Glomerular endothelial cell (primary cell): ENCODE results near the gene SRRD. TPM values are rescaled to one million over a fixed set of nuclear protein-coding genes. Genes with fewer than 3 reads are reported as not detected.
"Not testable (repeated sequence)": the region's sequence is repeated elsewhere in the genome, so short reads cannot be mapped to it uniquely, and the experiment has no call there.

Experiments
- DNase-seq: peaks from one replicate; pipeline ENCODE4 v3.0.0-alpha.2; 2011; ENCODE audit warnings: low read depth, low spot score; ENCODE audit errors: extremely low read depth
- total RNA-seq: library from RNA; depleted of rRNA; stranded (reverse); fragments of >200 nt; gene quantifications from 2 replicates; pipeline ENCODE4 v1.2.3, GENCODE V29; 2015

SRRD gene, protein sequence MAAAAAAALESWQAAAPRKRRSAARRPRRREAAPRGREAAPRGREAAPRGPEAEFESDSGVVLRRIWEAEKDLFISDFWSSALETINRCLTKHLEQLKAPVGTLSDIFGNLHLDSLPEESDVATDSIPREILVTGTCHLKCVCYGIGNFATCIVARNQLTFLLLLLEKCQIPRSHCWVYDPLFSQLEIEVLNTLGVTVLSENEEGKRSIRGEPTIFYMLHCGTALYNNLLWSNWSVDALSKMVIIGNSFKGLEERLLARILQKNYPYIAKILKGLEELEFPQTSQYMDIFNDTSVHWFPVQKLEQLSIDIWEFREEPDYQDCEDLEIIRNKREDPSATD
- total RNA-seq = 17.0 and 31.3 TPM in 2 replicates

DNA sequence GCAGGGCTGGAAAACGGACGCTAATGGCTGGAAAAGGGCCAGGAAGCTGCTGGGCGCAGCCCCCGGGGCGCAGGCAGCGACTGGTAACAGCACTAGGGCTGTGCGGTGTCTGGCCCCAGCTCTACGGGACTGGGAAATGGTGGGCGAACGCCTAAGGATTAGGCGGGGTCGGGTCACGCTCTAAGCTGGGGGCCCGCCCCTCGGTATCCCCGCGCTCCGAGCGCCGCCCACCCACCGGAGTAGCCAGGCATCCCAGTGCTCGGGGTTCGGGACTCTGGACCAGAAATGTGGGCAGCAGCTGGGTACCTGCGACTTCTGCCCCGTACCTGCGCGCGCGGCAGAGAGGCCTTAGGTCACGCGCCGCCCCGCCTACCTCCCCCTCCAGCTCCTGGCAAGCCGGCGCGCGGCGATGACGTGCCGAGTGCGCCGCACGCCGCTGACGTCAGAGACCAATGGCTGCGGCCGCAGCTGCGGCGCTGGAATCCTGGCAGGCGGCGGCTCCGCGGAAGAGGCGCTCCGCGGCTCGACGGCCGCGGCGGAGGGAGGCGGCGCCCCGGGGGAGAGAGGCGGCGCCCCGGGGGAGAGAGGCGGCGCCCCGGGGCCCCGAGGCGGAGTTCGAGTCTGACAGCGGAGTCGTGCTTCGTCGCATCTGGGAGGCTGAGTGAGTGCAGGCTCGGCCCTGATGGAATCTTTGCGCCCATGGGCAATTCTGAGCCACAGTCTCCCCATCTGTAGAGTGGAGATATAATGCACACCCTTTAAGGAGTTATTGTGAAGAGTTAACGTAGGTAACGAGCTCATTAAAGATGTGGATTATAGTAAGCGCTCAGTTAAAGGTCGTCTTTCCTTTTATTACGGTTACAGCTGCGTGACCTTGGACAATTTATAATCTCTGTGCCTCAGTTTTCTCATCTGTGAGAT lies at the start of gene SRRD, which contains the start of gene HPS4:
Gene SRRD, plus strand, starts transcription at position 439 of the 921 bp plus-strand sequence. Its CDS starts 14 bp downstream, at position 453.
Gene HPS4, minus strand, starts transcription at position 345 of the 921 bp plus-strand sequence. CDS start 2,021 bp downstream, outside the sequence.
- DNase-seq = no peak

GRCh38 chr22:26435327-26436093 lies 48.2 kb upstream of the SRRD start:
- DNase-seq = no peak

- no peak for DNase-seq
Measured at GRCh38 chr22:26436903-26437515, 46.7 kb upstream of the SRRD start.

- no peak for DNase-seq
Measured at GRCh38 chr22:26437694-26438392, 45.8 kb upstream of the SRRD start.

DNA sequence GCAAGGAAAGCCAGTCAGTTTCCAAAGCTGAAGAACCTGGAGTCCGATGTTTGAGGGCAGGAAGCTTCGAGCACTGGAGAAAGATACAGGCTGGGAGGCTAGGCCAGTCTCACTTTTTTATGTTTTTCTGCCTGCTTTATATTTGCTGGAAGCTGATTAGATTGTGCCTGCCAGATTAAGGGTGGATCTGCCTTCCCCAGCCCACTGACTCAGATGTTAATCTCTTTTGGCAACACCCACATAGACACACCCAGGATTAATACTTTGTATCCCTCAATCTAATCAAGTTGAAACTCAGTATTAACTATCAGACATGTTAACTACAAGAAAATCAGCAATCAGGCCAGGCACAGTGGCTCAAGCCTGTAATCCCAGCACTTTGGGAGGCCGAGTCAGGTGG lies 44.9 kb upstream of the SRRD start:
- not testable (repeated sequence) for DNase-seq

DNA sequence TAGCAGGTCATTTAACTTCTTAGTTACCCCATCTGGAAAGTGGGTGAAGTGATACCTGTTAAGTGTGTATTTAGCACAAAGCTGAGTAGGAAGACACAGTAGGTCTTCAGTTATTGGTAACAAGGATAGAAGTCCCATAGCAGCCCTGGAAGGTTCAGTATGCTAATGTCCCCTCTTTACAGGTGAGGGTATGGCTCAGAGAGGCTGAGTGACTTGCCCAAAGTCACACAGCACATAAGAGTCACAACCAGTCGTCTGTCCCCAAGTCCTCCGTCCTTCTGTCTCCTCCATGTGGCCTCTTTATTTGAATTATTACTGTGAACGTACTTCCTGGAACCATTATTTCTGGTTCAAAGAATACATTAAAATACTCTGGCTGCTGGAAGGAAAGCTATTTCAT lies 44.1 kb upstream of the SRRD start:
- DNase-seq = no peak

DNA sequence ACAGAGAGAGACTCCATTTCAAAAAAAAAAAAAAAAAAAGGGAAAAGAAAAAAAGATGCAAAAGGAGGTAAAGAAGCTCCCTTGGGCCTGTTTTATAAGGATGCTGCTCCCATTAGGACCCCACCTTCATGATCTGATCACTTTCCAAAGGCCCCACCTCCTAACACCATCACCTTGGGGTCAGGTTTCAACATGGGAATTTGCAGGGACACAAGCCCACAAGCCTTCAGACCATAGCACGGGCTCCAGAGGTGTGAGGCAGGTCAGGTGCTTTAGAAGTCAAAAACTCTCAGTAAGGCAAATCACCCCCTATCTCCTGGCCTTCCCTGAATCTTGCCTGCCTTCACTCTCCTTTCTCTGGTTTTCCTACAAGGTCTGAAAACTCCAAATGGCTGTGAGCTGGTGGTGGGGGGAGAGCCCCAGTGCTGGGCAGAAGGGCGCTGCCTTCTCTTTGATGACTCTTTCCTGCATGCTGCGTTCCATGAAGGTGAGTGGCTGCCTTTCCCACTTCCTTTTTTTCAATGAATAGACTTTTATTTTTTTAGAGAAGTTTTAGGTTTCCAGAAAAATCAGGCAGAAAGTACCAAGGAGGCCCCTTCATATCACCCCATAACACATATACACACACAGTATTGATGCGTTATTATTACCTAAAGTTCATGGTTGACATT lies 41.5 kb upstream of the SRRD start:
- DNase-seq = no peak

DNA sequence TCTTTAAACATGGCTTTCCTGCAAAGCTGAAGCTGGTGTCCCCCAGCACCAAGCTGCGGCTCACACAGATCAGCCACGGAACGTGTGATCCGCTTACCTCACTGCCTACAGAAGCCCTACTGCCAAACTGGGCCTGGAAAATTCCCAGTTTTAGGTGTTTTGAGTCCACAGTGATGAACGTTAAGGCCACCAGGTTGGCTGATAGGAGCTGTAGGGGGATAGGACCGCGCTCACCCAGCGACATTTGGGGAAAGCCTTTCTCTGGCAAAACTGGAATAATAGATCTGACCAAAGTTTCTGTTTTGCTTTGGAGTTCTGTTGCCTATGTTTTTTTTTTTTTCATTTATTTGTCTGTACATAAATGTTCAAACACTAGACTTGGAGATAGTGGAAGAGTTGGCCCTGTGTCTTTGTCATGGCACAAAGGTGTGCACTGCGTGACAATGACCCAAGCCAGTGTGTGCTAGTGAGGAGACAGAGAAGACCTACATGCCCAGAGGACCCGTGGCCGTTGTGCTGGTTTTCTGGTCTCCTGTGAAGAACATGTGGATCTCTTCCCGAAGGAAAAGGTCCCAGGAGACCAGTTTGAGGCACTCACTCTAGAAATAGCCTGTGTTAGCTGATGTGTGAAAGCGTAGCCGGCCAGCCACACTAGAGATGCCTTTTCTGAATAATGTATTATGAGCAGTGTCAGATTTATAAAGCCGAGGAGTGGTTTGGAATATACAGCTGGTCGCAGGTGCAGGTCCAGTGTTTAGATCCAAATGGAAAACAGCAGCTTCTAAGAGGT lies 39.6 kb upstream of the SRRD start:
- DNase-seq = no peak

GRCh38 chr22:26444777-26445176 lies 38.9 kb upstream of the SRRD start:
- no peak for DNase-seq

- DNase-seq = no peak
Measured at GRCh38 chr22:26445577-26446275, 38.0 kb upstream of the SRRD start.

- no peak for DNase-seq
Measured at GRCh38 chr22:26446808-26447515, 36.7 kb upstream of the SRRD start.

- DNase-seq = no peak
Measured at GRCh38 chr22:26447584-26448329, 35.9 kb upstream of the SRRD start.

- no peak for DNase-seq
Measured at GRCh38 chr22:26448334-26448733, 35.3 kb upstream of the SRRD start.

DNA sequence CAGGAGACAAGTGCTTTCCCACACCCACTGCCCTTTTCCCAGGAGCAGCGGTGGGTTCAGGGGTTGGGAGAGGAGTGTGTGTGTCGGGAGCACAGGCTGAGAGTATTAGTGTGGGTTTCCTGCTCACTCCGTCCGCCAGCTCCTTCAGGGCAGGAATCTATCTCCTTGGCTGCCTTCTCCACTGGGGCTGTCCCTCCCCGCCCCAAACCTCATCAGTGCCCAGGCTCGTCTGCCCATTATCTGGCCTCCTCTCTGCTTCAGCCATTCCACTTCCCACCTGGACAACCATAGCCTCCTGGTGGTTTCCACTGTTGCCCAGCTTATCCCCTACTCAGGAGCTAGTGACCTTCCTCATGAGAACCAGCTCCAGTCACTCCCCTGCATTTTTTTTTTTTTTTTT lies 34.7 kb upstream of the SRRD start:
- DNase-seq = no peak

GRCh38 chr22:26450453-26451185 lies 33.1 kb upstream of the SRRD start:
- DNase-seq = no peak
